MV-4-11 (cell line): ENCODE measurements around the gene TPTE.
"Not testable (repeated sequence)": the region's sequence is repeated elsewhere in the genome, so short reads cannot be mapped to it uniquely, and the experiment has no call there.

Experiments
- DNase-seq: peaks from one replicate; lab custom pipeline; 2025; lab: John Stamatoyannopoulos, UW

The TPTE gene

DNA sequence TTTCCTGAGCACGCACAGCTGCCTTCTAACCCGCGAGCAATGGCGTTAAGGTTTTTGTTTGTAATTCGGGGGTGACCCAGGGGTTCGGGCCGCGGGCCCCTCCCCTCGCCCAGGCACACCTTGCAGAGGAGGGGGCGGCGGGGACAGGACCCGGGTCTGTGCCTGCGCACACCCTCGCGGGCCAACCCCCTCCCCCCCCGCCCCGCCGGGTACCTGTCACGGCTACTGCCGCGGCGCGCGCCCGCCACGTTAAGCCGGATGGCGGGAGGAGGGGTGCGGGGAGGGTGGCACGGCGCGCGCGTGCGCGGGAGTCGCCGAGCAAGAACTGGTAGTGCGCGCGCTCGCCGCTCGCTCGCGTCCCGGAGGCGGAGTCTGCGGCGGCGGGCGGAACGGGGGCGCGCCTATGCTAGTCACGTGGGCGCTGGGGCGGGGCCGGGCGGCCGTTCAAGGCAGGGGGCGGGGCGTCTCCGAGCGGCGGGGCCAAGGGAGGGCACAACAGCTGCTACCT is at the start of gene TPTE:
TSS of gene TPTE (plus strand) at position 493 of the 508 bp plus-strand sequence. CDS start 17,141 bp downstream, outside the sequence.
- no peak for DNase-seq

DNA sequence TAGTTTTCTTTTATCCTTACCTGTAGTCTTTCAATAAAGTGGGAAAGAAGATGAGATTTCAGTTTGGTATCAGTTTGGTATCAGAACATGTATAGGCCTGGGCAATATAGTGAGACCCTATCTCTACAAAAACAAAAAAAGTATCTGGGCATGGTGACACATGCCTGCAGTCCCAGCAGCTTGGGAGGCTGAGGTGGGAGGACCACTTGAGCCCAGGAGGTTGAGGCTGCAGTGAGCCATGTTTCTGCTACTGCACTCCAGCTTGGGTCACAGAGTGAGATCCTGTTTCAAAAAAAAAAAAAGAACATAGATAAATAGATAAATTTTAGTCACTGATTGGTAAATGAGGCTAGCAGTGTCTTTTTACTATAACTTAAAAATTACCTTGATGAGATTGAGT is 49.4 kb upstream of the TPTE start:
- not testable (repeated sequence) for DNase-seq

DNA sequence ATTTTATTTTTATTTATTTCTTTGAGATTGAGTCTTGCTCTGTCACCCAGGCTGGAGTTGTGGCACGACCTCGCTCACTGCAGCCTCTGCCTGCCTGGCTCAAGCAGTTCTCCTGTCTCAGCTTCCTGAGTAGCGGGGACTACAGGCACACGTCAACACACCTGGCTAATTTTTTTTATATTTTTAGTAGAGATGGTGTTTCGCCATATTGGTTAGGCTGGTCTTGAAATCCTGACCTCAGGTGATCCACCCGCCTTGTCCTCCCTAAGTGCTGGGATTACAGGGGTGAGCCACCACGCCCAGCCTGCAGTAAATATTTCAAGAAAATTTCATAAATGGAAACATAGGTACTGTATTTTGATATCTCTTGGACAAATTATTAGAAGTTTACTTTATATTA is 43.6 kb upstream of the TPTE start:
- DNase-seq, result not testable (repeated sequence)

DNA sequence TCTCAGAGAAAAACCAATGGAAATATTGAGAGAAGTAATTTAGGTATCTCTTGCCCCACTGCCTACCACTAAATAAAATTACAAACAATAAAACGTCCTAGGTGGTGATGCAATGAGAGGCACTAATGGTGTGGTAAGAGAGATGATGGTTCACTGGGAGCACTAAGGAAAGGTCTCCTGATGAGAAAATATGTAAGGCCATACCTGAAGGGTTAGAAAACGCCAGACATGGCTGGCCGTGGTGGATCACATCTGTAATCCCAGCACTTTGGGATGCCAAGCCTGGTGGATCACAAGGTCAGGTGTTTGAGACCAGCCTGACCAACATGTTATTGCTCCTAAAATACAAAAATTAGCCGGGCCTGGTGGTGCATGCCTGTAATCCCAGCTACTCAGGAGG is 41.5 kb upstream of the TPTE start:
- DNase-seq, result not testable (repeated sequence)

DNA sequence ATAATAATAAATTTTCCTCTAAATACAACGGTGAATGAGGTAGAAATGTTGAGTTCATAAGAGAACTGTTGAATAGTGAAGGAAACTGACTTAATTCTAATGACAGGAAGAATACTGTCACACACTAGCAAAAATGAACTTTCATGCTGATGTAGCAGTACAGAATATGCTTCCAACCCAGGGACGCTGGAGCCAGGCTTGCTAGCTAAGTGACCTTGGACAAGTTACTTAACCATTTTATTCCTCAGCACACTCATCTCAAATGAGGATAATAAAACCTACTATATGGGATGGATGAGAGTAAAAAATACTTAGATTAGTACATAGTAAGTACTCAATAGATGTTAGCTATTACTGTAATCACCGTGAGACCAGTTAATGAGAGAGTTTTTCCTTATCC is 36.5 kb upstream of the TPTE start:
- DNase-seq, result not testable (repeated sequence)

DNA sequence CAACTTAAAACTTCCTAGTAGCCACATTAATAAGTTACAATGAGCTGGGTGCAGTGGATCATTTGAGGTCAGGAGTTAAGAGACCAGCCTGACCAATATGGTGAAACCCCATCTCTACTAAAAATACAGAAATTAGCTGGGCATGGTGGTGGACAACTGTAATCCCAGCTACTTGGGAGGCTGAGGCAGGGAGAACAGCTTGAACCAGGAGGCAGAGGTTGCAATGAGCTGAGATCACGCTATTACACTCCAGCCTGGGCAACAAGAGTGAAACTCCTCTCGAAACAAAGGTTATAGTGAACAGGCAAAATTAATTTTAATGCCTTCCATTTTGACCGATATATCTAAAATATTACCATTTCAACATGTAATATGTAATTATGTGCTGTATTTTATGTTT is 30.9 kb upstream of the TPTE start:
- not testable (repeated sequence) for DNase-seq

DNA sequence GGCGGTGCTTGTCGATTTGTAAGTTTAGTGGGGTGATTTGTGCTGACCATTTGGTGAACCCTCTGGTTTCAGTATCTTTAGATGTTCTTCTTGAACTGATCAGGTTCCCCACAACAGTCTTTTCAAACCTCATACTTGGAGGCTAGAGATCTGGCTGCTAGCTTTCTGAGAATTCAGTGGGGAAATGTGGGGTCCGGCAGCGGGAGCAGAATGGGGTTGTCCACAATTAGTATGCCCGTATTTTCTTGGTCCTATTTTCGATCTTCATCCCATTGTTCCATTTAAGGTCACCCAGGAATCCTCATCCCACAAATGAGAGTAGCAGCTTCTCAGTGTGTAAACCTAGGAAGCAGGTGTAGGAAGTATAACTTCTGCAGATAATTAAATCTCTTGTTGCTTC is 10.3 kb upstream of the TPTE start:
- DNase-seq, result no peak

DNA sequence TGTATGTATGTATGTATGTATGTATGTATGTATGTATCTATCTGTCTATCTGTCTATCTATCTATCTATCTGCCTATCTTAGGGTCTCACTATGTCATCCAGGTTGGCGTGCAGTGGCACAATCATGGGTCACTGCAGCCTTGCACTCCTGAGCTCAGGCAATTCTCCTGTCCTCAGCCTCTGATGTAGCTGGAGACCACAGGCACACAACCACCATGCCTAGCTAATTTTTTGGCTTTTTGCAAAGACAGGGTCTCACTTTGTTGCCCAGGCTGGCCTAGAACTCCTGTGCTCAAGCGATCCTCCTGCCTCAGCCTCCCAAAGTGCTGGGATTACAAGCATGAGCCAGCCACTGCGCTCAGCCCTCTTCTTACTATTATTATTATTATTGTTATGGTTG is 4.5 kb upstream of the TPTE start:
- DNase-seq, result not testable (repeated sequence)

DNA sequence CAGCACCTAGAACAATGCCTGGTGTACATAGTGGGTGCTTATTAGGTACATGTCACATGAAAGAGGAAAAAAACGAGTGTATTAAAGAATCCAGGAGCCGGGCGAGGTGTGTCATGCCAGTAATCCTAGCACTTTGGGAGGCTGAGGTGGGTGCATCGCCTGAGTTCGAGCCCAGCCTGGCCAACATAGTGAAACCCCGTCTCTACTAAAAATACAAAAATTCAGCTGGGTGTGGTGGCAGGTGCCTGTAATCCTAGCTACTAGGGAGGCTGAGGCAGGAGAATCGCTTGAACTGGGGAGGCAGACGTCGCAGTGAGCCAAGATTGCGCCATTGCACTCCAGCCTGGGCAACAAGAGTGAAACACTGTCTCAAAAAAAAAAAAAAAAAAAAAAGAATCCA is 3.5 kb upstream of the TPTE start:
- DNase-seq, result not testable (repeated sequence)

DNA sequence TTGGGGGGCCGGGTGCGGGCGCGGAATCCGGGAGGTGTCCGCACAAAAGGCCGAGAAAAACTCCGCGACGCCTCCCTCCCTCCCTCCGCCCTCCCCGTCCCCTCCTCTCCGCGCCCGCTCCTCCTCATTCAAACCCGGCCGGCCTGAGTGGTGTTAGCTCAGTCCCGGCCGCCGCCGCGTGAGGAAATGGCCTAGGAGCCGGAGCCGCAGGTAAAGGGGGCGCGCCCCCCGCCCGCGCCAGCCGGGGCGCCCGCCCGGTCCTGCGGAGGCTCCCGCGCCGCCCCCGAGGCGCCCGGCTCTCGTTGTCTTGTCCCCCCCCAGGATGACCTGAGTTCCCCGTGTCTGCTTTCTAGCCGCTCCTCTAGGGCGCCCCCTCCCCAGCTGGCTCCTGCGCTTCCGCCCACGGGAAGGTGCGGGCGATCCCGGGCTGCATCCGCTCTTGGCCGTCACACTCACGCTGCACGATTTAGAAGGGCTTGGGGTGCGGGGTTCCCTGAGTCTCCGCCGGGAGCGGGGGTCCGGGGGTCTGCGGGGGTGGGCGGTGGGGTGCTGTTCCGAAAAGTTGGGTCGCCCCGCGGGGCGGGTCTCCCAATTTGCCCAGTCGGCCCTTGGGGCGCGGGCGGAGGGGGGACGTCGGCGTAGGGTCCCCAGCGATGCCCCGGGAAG is 585 bp downstream of the TPTE start:
- DNase-seq, result not testable (repeated sequence)

DNA sequence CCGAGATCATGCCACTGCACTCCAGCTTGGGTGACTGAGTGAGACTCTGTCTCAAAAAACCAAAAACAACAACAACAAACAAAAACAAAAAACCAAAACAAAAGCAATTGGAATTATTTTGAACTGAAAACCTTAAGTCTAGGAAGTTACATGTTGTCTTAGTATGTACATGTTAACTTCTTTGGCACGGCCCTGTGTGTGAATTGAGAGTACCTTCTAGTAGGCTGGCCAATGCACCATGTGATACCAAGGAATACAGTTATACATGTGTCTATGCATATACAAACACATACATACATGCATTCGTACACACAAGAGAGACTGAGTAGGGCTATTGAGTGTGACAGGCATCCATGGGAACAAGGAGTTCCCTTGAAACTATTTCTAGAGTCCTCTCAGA is 18.6 kb downstream of the TPTE start:
- DNase-seq, result no peak

DNA sequence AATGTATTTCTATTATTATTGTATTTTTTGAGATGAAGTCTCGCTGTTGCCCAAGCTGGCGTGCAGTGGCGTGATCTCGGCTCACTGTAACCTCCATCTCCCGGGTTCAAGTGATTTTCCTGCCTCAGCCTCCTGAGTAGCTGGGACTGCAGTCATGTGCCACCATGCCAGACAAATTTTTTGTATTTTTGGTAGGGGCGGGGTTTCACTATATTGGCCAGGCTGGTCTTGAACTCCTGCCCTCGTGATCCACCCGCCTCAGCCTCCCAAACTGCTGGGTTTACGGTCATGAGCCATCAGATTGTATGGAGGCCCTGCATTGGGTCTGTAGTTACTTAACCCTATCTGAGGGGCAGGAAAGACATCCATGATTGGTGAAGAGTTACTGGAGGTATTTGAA is 23.0 kb downstream of the TPTE start:
- DNase-seq, result not testable (repeated sequence)

DNA sequence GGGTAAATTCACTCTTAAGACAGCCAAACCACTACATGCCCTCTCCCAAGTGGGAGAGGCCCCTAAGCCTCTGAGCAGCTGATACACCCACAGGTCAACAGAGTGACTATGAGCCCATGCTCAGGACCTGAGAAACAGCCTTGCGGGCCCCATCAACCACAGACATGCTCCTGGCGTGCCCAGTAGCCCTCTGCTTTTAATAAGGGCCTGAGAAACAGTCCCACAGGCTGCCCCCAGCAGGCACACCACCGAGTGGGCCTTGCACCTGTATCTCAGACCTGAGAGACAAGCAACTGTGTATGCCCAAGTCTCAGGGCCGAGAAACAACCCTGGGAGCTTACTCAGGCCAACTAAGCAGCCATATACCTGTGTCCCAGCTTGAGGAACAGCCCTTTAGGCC is 26.5 kb downstream of the TPTE start:
- DNase-seq, result not testable (repeated sequence)

DNA sequence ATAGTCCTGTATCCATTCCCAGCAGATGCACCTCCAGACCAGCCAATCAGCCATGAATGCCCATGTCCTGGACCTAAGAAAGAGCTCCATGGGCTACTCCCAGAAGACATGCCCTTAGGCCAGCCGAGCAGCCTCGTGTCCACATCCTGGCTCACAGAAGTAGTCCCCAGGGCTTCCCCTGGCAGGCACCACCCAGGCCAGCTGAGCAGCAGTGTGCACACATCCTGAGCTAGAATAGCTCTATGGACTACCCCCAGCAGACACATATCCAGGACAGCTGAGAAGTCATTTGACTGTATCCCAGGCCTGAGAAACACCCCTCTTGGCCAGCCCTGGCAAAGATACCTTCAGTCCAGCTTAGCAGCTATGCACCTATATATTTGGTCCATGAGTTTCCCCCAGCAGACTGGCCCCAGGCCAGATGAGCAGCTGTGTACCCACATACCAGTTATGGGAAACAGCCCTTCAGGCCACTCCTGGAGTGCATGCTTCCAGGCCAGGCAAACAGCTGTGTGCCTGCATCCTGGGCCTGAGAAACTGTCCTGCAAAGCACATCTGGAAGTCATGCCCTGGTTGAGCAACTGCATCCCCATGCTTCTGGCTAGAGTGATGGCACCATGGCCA is 27.1 kb downstream of the TPTE start:
- DNase-seq, result not testable (repeated sequence)

DNA sequence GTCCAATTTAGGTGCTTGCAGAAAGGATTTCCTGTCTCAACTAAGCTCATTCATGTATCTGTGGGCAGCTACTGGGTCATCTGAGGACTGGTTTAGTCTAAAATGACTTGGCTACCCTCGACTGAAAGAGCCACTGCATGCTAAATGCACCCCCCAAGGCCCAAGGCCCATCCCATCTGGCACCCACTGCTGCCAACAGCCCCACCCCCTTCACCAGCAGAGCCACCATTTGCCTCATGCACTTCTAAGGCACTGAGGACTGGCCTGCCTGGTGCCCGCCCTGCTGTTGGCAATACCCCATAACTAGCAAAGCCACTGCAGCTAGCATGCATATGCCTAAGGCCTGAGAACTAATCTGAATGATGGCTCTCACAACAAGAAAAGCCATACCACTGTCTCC is 49.4 kb downstream of the TPTE start:
- not testable (repeated sequence) for DNase-seq

DNA sequence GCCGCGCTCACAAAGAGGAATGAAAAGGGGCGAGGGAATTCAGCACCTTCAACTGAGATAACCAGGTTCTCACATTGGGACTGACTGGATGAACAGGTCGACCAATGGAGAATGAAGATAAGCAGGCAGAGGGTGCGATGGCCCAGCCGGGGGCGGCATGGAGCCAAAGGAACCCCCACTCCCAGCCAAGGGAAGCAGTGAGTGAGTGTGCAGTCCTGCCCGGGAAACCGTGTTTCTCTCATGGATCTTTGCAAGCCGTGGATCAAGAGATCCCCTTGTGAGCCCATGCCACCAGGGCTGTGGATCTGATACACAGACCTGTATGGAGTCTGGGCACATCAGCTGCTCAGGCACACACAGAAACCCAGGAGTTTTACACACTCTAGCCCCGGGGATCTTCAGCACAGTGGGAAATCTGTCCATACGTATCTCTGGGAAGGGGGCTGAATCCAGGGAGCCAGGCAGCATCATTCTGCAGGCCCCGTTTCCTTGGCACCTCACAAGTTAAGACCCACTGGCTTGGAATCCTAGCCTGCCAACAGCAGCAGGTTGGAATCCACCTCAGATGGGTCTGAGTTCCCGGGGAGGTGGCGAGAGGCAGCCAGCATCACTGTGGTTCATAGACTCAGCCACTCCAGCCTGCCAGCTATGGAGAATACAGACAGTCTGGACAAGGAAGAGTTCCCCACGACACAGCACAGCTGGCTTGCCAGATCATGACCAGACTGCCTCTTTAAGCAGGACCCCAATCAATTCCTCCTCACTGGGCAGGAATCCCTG is 53.3 kb downstream of the TPTE start:
- not testable (repeated sequence) for DNase-seq

DNA sequence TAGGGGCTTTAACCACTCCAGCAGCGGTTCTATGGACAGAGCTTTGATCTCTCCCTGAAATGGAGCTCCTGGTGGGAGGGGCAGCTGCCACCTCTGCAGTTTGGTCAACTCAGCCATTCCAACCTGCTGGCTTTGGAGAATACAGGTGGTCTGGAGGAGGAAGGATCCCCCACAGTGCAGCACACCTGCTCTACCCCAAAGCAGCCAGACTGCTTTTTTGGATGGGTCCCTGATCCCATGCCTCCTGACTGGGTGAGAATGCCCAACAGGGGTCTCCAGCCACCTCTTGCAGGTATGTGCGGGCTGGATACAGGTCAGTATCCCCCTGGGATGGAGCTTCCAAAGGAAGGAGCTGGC is 53.9 kb downstream of the TPTE start:
- DNase-seq, result no peak

DNA sequence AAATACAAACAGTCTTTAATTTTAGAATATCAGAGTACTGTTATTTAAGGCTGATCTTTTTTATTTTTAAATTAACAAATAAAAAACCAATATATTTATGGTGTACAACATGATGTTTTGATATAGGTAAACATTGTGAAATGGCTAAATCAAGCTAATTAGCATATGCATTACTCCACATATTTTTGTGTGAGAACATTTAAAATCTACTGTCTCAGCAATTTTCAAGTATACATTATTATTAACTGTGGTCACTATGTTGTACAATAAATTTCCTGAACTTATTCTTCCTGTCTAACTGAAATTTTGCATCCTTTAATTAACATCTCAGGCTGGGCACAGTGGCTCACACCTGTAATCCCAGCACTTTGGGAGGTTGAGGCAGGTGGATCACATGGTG is 57.5 kb downstream of the TPTE start:
- not testable (repeated sequence) for DNase-seq

DNA sequence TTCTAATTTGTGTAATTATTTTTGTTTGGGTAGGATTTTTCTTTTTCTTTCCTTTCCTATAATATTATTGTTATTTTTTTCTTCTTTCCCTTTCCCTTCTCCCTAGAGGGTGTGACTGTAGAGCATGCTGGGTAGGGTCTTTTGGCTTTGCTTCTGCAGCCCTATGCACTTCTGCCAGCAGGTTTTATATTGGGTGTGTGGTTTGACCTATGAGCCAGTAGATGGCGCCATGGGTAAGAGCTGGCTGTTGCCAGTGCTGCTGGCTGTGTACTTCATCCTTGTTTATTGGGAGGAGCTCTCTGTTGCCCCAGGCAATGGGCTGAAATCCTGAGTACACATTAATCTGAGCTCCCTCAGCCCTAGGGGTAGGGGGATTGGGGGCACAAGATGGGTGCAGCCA is 67.7 kb downstream of the TPTE start:
- not testable (repeated sequence) for DNase-seq

DNA sequence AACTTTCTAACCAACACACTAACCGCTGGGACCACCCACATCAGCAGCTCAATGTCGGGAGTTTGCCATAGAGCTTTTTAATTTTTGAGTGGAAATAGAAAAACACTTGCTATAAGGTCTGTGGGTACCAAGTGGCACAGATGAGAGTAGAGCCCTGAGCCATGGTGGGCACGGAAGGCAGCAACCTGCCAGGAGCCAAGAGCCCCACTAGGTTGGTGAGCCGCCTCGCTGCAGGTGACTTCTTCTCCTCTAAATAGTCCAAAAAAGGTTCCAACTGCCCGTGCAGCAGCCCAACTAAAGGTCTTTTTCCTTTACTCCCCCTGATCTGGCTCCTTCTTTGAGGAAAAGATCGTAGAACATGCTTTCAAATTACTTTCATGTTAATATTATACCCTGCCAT is 85.7 kb downstream of the TPTE start:
- not testable (repeated sequence) for DNase-seq

DNA sequence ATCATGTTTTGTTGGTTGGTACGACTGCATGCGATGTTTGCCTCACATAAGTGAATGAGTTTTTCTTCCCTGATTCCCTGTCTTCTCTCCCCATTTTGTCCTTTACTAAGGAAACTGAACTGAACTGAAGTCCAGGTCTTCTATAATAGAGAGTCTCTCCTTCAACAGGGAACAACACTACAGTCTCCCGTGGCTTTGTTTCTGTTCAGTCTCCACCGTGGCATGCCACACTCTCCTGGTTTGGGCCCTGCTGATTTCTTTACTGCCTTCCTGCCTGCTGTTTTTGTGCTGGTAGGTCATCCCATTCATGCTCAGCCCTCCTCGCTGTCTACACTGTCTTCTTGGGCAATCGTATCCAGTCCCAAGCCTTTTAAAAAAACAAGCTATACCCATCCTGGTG is 92.9 kb downstream of the TPTE start:
- DNase-seq, result not testable (repeated sequence)

DNA sequence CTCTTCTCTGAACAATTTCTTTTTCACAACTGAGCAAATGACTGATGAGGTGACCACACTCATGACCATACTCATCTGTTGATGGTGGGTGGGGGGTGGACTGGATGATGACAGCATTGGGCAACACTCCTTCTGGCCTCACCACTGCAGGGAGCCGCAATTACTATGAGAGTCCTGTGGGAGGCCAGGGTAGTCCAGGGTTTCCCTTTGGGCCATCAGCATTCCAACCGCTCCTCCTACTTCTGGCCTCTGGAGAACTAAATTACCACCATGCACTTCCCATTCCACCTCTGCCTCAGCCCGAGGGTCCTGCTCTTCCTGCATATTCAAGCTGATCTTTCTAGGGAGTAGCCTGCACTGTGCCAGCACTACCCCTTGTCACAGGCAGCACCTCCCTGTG is 94.7 kb downstream of the TPTE start:
- DNase-seq, result not testable (repeated sequence)

DNA sequence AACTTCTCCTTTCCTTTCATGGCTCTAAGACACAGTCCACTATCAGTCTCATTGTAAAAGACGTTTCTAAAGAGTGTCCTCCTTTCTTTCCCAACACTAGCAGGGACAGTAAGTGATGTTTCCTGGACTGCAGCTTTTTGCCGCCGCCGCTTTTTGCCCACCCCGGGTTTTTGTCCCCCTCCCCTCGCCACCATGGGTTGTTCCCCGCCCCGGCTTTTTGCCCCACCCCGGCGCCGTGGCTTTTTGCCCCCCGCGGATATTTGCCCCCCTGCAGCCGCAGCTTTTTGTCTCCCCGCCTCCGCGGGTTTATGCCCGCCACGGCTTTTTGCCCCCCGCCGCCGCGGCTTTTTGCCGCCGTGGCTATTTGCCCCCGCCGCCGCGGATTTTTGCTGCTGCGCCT is 95.2 kb downstream of the TPTE start:
- DNase-seq, result no peak
